Measurements from ENCODE around the gene COL9A1.

Gene COL9A1

GRCh38 chr6:70285201-70285600 is 17.7 kb downstream of the COL9A1 start:
- DNase-seq, result no peak

GRCh38 chr6:70282919-70283461 is 19.9 kb downstream of the COL9A1 start:
- DNase-seq, result no peak

GRCh38 chr6:70282312-70282918 is 20.5 kb downstream of the COL9A1 start:
- DNase-seq, result no peak

GRCh38 chr6:70281923-70282311 is 21.0 kb downstream of the COL9A1 start:
- no peak for DNase-seq

- no peak for DNase-seq
Measured at GRCh38 chr6:70280400-70280853, 22.5 kb downstream of the COL9A1 start.

- DNase-seq, result no peak
Measured at GRCh38 chr6:70277470-70277869, 25.4 kb downstream of the COL9A1 start.

GRCh38 chr6:70274338-70274737 is 28.5 kb downstream of the COL9A1 start:
- no peak for DNase-seq

- no peak for DNase-seq
Measured at GRCh38 chr6:70272071-70272470, 30.8 kb downstream of the COL9A1 start.

- DNase-seq, result no peak
Measured at GRCh38 chr6:70270287-70271005, 32.4 kb downstream of the COL9A1 start.

- no peak for DNase-seq
Measured at GRCh38 chr6:70266142-70266541, 36.7 kb downstream of the COL9A1 start.

- DNase-seq, result no peak
Measured at GRCh38 chr6:70264306-70264705, 38.6 kb downstream of the COL9A1 start.

GRCh38 chr6:70258483-70258882 is 44.4 kb downstream of the COL9A1 start:
- DNase-seq, result no peak

GRCh38 chr6:70257768-70258273 is 45.1 kb downstream of the COL9A1 start:
- DNase-seq, result no peak

- no peak for DNase-seq
Measured at GRCh38 chr6:70254784-70255183, 48.1 kb downstream of the COL9A1 start.

- DNase-seq, result no peak
Measured at GRCh38 chr6:70253923-70254322, 49.0 kb downstream of the COL9A1 start.

GRCh38 chr6:70252604-70253003 is 50.3 kb downstream of the COL9A1 start:
- no peak for DNase-seq

- no peak for DNase-seq
Measured at GRCh38 chr6:70246118-70246517, 56.8 kb downstream of the COL9A1 start.

- DNase-seq, result no peak
Measured at GRCh38 chr6:70241991-70242420, 60.9 kb downstream of the COL9A1 start.

- no peak for DNase-seq
Measured at GRCh38 chr6:70241031-70241430, 61.9 kb downstream of the COL9A1 start.

- no peak for DNase-seq
Measured at GRCh38 chr6:70236343-70236742, 66.5 kb downstream of the COL9A1 start.

- no peak for DNase-seq
Measured at GRCh38 chr6:70234561-70235236, 68.2 kb downstream of the COL9A1 start.

- no peak for DNase-seq
Measured at GRCh38 chr6:70231311-70231710, 71.6 kb downstream of the COL9A1 start.

- DNase-seq, result no peak
Measured at GRCh38 chr6:70225055-70225454, 77.8 kb downstream of the COL9A1 start.

GRCh38 chr6:70222439-70222749 is 80.5 kb downstream of the COL9A1 start:
- no peak for DNase-seq
